Smooth muscle cell (in vitro differentiated cells): Measurements from ENCODE around the gene SLC12A7. TPM values are rescaled to one million over a fixed set of nuclear protein-coding genes. Genes with fewer than 3 reads are reported as not detected.
A peak's percentile ranks its signal among the peaks of the same experiment; 100 is the strongest.
"Not testable (repeated sequence)": the region's sequence is repeated elsewhere in the genome, so short reads cannot be mapped to it uniquely, and the experiment has no call there.

Source experiments
- DNase-seq: peaks from one replicate; lab custom pipeline; 2025; ENCODE audit not compliant: unreplicated experiment; lab: John Stamatoyannopoulos, UW
- H2AFZ ChIP-seq: fragments of 200-600 bp; sonication (generic); 2 replicates; pipeline ENCODE4 v1.6.0; 2016; ENCODE audit warnings: antibody characterized with exemption, low read depth, mild to moderate bottlenecking
- H3F3A ChIP-seq: fragments of 200-600 bp; sonication (generic); 2 replicates; pipeline ENCODE4 v1.6.0; 2017; ENCODE audit warnings: antibody characterized with exemption, low read depth
- H3K27ac ChIP-seq: fragments of 200-600 bp; sonication (generic); 2 replicates; pipeline ENCODE4 v1.5.1; 2016; ENCODE audit warnings: low read depth, mild to moderate bottlenecking
- H3K27me3 ChIP-seq: fragments of 200-600 bp; sonication (generic); 2 replicates; pipeline ENCODE4 v1.6.1; 2016; ENCODE audit warnings: low read depth, mild to moderate bottlenecking
- H3K36me3 ChIP-seq: fragments of 200-600 bp; sonication (generic); 2 replicates; pipeline ENCODE4 v1.5.1; 2016; ENCODE audit warnings: low read depth
- H3K4me1 ChIP-seq: fragments of 200-600 bp; sonication (generic); 2 replicates; pipeline ENCODE4 v1.5.1; 2016; ENCODE audit warnings: low read depth
- H3K4me2 ChIP-seq: fragments of 200-600 bp; sonication (generic); 2 replicates; pipeline ENCODE4 v1.6.0; 2016; ENCODE audit warnings: mild to moderate bottlenecking
- H3K4me3 ChIP-seq: fragments of 200-600 bp; sonication (generic); 2 replicates; pipeline ENCODE4 v1.5.1; 2016; ENCODE audit warnings: mild to moderate bottlenecking
- H3K79me2 ChIP-seq: fragments of 200-600 bp; sonication (generic); 2 replicates; pipeline ENCODE4 v1.6.0; 2016; ENCODE audit warnings: low read depth, mild to moderate bottlenecking
- H3K9ac ChIP-seq: fragments of 200-600 bp; sonication (generic); 2 replicates; pipeline ENCODE4 v1.6.0; 2016; ENCODE audit warnings: low read depth
- H3K9me3 ChIP-seq: fragments of 200-600 bp; sonication (generic); replicated peaks from 2 replicates; pipeline ENCODE4 v1.5.1; 2016; ENCODE audit warnings: low read depth
- H4K20me1 ChIP-seq: fragments of 200-600 bp; sonication (generic); 2 replicates; pipeline ENCODE4 v1.6.0; 2016; ENCODE audit warnings: low read depth
- WGBS: methylation state at CpG from one replicate; pipeline ENCODE4 v1.1.7; 2016; ENCODE audit warnings: low lambda C conversion rate; 5-methylcytosine and 5-hydroxymethylcytosine counted together
- polyA plus RNA-seq: library from polyadenylated mRNA; unstranded; fragments of >200 nt; fragmentation: Nextera tagmentation; extraction: Ambion mirVana; gene quantifications from 2 replicates; pipeline ENCODE4 v1.2.1, GENCODE V29; 2016
- total RNA-seq: library from RNA; depleted of rRNA; stranded (reverse); fragments of >200 nt; gene quantifications from 2 replicates; pipeline ENCODE4 v1.2.3, GENCODE V29; 2014
- TF ChIP-seq, protein P1 (sequence below): fragments of 200-600 bp; sonication (generic); IDR thresholded peaks from 2 replicates; pipeline ENCODE4 v1.5.1; 2017; ENCODE audit warnings: borderline replicate concordance, mild to moderate bottlenecking, antibody characterized with exemption; ENCODE audit not compliant: insufficient read depth, poor library complexity, severe bottlenecking

SLC12A7 gene
- total and polyA plus RNA-seq, 2 experiments from 2014 or later: 6.1 to 15.2 TPM

DNA sequence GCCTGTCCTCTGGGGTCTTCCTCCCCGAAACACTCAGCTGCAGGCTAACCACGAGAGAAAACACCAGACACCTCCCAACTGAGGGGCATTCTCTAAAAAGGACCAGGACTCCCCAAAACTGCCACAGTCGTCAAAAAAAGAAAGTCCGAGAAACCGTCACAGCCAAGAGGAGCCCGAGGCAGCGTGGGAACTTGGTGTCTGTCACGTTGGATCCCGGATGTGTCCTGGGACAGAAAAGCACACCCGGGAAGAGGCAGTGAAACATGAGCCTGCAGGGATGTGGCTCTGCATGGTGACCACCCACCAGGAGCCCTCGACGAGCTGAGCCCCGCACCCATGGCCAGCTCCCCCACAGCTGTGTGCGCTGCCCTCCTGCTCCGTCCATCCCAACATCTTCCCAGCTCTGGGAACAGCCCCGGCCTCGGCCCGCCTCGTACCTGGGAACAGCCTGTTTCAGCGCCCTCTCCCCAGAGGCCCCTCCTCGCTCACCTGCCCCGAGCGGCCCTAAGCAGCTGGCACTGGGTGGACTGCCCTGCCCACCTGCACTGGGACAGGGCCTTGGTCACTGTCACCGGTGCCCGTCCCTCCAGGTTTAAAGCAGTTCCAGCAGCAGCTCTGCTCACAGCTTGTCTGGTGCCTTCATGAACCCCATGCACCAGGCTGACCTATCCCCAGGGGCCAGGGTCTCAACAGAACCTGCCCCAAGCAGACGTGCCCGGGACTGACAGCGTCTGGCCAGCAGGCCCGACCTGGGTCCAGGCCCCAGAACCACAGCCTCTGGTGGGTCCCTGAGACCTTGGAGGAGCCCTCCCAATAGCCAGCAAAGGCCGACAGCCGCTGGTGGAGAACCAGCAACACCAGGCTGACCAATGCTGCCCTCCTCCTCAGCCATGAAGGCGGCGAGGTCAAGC lies 10.9 kb downstream of the SLC12A7 start:
- Histone ChIP-seq H3K4me3 (no peak overlapping the region), H3F3A (peaks cover 5% of the 10 kb centered on the region), H2AFZ (no peak overlapping the region), H3K4me2 (peak overlapping the region; percentile 60), H3K27me3 (no peaks in the 10 kb centered on the region), H3K79me2 (no peaks in the 10 kb centered on the region), H3K4me1 (peaks cover 46% of the 10 kb centered on the region), H3K9ac (no peak overlapping the region), H3K27ac (no peak overlapping the region), H3K9me3 (no peaks in the 10 kb centered on the region), H3K36me3 (no peaks in the 10 kb centered on the region), H4K20me1 (peaks cover 73% of the 10 kb centered on the region)
- DNase-seq: no peak
- TF ChIP-seq, protein P1, sequence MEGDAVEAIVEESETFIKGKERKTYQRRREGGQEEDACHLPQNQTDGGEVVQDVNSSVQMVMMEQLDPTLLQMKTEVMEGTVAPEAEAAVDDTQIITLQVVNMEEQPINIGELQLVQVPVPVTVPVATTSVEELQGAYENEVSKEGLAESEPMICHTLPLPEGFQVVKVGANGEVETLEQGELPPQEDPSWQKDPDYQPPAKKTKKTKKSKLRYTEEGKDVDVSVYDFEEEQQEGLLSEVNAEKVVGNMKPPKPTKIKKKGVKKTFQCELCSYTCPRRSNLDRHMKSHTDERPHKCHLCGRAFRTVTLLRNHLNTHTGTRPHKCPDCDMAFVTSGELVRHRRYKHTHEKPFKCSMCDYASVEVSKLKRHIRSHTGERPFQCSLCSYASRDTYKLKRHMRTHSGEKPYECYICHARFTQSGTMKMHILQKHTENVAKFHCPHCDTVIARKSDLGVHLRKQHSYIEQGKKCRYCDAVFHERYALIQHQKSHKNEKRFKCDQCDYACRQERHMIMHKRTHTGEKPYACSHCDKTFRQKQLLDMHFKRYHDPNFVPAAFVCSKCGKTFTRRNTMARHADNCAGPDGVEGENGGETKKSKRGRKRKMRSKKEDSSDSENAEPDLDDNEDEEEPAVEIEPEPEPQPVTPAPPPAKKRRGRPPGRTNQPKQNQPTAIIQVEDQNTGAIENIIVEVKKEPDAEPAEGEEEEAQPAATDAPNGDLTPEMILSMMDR: no peak
- 79% methylated on average over 25 of the region's 33 CpGs for WGBS

DNA sequence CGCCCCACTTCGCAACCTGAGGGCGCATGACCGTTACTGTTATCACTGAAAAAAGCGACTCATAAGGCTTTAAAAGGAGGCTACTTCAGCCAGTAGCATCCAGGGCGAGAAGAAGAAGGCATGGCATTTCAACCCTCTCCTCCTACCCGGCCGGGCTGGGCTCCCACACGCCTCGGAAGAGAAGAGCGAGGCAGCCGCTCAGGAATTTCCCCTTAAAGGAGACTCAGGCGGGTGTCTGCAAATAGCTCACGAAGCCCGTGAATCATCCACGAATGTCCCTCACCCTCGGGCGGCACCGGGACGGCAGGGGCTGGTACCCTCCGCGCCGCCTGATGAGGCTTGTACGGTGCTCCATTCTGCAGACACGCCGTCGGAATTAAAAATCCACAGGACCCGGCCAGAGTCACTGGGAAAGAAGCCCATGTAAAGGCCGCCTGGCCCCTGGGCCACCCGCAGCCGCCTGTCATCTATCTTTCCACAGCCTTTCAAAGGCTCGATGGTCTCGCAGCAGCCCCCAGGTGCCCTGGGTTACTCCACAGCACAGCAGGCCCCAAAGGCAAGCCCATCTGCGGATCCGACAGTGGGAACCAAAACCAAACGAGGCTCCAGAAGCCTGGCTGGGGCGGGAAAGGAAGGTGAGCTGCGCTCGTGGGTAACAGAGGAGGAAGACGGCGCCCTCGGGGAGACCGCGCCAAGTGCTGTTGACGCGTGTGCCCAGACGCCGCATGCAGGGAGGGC lies 11.8 kb downstream of the SLC12A7 start:
- H3K79me2 ChIP-seq: no peaks in the 10 kb centered on the region
- H3K27me3 ChIP-seq: no peaks in the 10 kb centered on the region
- peak; percentile 10 for DNase-seq
- H3K27ac ChIP-seq: peak overlapping the region; percentile 63
- H3K9ac ChIP-seq: peak overlapping the region; percentile 17
- peaks cover 70% of the 10 kb centered on the region for H4K20me1 ChIP-seq
- TF ChIP-seq, protein P1: no peak
- no peaks in the 10 kb centered on the region for H3K36me3 ChIP-seq
- H3K9me3 ChIP-seq: no peaks in the 10 kb centered on the region
- peaks cover 46% of the 10 kb centered on the region for H3K4me1 ChIP-seq
- 54% methylated on average over 48 of the region's 48 CpGs for WGBS
- H2AFZ ChIP-seq: no peak overlapping the region
- no peak overlapping the region for H3K4me3 ChIP-seq
- H3K4me2 ChIP-seq: peak overlapping the region; percentile 60
- peaks cover 5% of the 10 kb centered on the region for H3F3A ChIP-seq

DNA sequence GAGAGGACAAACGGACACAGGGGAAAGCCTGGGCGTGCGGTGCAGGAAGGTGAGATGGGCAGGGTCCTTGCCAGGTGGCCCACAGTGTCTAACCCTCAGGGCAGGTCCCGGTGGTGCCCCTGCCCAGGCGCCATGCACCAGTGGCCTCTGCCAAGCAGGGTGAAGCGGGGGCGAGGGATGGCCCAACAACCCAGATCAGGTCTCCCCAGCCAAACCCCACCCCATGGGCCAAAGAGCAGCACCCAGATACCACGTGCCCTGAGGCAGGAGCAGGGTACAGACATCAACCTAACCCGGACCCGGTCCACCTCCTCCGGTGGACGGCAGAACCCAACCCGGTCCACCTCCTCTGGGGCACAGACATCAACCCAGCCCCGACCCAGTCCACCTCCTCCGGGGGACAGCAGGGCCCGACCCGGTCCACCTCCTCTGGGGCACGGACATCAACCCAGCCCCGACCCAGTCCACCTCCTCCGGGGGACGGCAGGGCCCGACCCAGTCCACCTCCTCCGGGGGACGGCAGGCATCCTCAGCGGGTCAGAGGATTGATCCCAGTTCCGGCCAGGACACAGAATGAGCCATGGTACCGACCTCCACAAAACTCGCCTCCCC lies 12.8 kb downstream of the SLC12A7 start:
- TF ChIP-seq, protein P1: no peak
- peaks cover 46% of the 10 kb centered on the region for H3K4me1 ChIP-seq

DNA sequence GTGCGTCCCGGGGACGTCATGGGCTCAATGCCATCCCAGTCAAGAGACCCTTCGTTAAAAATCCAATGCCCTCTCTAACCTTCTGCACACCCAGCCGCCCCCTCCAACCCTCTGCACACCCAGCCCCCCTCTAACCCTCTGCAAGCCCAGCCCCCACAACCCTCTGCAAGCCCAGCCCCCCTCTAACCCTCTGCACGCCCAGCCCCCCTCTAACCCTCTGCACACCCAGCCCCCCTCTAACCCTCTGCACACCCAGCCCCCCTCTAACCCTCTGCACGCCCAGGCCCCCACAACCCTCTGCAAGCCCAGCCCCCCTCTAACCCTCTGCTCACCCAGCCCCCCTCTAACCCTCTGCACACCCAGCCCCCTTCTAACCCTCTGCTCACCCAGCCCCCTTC lies 13.9 kb downstream of the SLC12A7 start:
- not testable (repeated sequence) for H3K79me2 ChIP-seq, H2AFZ ChIP-seq, H3K9ac ChIP-seq, H3K4me3 ChIP-seq, H3K36me3 ChIP-seq, H3K9me3 ChIP-seq, H3K27ac ChIP-seq, DNase-seq, H3K27me3 ChIP-seq, H3F3A ChIP-seq, H3K4me2 ChIP-seq
- H4K20me1 ChIP-seq: peaks cover 58% of the 10 kb centered on the region
- peaks cover 46% of the 10 kb centered on the region for H3K4me1 ChIP-seq
- WGBS: 100% methylated on average over 4 of the region's 7 CpGs

More for the DNA sequence above, 12.8 kb downstream of the SLC12A7 start:
- WGBS: 89% methylated on average over 28 of the region's 28 CpGs
- Histone ChIP-seq H4K20me1 (peaks cover 66% of the 10 kb centered on the region), H2AFZ (no peak overlapping the region), H3K9me3 (no peaks in the 10 kb centered on the region), H3K27ac (peak overlapping the region; percentile 63), H3K79me2 (no peaks in the 10 kb centered on the region), H3K9ac (peak overlapping the region; percentile 17), H3K4me3 (no peak overlapping the region), H3F3A (peaks cover 5% of the 10 kb centered on the region), H3K4me2 (peak overlapping the region; percentile 60), H3K27me3 (no peaks in the 10 kb centered on the region), H3K36me3 (no peaks in the 10 kb centered on the region)
- DNase-seq: no peak
